GM15510 (cell line): Measurements from ENCODE around the gene OR10P1.

Experiments
- POLR2A ChIP-seq: IDR thresholded peaks from 3 replicates; pipeline ENCODE4 v1.6.1; 2011; ENCODE audit warnings: borderline replicate concordance; ENCODE audit not compliant: insufficient read length; ENCODE audit errors: extremely low read depth

Gene OR10P1

DNA sequence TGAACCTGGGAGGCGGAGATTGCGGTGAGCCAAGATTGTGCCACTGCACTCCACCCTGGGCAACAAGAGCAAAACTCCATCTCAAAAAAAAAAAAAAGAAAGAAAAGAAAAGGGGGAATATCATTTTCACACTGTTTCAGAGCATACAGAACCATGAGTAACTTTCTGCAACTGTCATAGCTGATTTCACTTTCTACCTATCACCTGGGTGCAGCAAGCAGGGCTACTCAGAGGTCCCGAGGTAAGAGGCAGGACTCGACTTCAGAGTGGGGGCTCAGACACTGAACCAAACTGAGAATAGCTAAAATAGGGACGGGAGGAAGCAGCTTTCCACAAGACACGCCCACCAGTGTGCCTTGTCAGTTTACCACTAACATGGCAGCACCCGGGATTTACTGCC is 29.8 kb downstream of the OR10P1 start:
- no peak for TF ChIP-seq POLR2A

GRCh38 chr12:55670276-55670675 is 33.6 kb downstream of the OR10P1 start:
- no peak for TF ChIP-seq POLR2A

GRCh38 chr12:55671746-55672145 is 35.1 kb downstream of the OR10P1 start:
- TF ChIP-seq POLR2A, result no peak

DNA sequence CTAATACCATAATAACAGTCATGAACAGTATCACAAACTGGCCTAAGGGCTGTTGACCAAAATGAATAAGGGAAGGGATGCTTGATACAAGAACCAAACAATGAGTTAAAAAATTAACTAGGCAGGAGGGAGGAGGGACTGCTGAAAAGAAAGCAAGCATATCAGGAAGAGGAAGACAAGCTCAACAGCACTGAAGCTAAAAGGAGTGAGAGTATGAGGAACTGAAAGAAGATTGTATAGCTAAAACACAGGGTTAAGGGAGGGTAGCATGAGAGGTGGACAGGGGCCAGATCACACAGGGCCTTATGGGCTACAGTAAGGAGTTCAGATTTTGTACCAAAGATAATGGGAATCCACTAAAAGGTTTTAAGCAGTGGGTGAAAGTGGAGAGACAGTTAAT is 36.9 kb downstream of the OR10P1 start:
- TF ChIP-seq POLR2A, result no peak

GRCh38 chr12:55675666-55676065 is 39.0 kb downstream of the OR10P1 start:
- no peak for TF ChIP-seq POLR2A

- no peak for TF ChIP-seq POLR2A
These were observed 40.0 kb downstream of the OR10P1 start for GRCh38 chr12:55676707-55677106.

DNA sequence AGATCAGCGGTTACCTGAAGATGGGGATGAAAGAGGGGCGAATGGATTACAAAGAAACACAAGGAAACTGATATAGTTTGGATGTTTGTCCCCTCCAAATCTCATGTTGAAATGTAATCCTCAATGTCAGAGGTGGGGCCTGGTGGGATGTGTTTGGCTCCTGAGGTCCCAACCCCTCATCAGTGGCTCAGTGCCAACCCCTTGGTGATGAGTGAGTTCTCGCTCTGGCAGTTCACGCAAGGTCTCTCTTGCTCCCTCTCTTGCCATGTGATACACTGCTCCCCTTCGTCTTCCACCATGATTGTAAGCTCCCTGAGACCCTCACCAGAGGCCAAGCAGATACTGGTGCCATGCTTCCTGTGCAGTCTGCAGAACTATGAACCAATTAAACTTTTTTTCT is 43.0 kb downstream of the OR10P1 start:
- no peak for TF ChIP-seq POLR2A

- TF ChIP-seq POLR2A, result no peak
These were observed 44.7 kb downstream of the OR10P1 start for GRCh38 chr12:55681142-55682077.

GRCh38 chr12:55682087-55682796 is 45.5 kb downstream of the OR10P1 start:
- no peak for TF ChIP-seq POLR2A

DNA sequence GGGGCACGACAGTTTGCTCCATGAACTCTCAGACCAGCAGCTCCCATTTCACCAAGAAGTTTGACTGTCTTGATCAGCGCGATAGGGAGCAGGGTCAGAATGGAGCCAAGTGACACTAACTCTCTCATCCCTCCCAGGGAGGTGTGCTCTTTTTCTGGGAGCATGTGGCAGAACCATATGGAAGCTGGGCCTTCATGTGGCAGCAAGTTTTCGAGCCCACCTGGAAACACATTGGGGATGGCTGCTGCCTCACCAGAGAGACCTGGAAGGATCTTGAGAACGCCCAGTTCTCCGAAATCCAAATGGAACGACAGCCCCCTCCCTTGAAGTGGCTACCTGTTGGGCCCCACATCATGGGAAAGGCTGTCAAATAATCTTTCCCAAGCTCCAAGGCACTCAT is 47.0 kb downstream of the OR10P1 start:
- no peak for TF ChIP-seq POLR2A

GRCh38 chr12:55684761-55685370 is 48.2 kb downstream of the OR10P1 start:
- TF ChIP-seq POLR2A, result no peak

DNA sequence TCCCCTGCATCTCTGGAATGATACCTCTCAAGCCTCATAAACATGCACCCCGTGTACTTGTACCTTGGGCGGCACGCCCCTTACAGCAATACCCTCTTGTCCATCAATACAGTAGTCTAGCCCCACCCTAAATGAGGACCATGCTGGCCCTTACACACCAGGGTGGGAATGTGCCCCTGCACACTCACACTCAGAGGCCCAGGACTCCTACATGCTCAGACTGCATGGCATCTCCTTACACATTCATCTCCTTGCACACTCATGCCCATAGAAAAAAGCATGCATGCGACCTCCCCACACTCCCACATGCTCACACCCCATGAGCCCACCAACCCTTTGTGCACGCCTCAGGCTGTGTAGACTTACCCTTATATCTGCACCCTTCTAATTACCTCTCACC is 49.0 kb downstream of the OR10P1 start:
- TF ChIP-seq POLR2A, result no peak

DNA sequence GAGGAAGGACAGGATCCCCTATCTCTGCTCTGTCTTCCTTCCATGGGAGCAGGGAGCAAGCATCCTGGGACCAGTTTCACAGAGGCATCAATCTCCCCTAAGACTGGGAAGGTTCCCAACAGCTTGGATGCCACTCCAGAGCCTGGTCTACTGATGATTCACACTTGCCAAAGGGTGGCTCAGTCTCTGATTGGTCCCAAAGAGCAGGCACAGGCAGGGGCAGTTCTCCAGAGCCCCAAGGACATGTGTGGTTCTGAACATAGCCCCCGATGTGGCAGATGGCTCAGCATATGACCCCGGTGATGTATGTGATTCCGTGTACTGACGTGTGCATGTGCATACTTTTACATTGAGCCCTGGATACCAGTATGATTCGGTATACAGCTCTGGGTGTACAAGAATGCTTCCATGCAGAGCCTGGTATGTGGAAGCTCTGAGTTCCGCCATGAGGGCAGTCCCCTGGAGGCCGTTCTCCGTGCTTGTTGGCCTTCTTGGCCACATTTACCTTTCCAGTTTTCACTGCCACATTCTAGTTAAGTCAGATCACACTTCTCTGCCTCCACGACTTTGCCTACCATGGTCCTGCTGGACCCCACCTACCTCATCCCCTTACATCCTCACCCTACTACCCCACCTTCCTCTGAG is 49.8 kb downstream of the OR10P1 start:
- no peak for TF ChIP-seq POLR2A
